Loucy (cell line): ENCODE results near the gene MOGAT1.

Source experiments
- CTCF ChIP-seq: fragments of 200-600 bp; sonication (generic); conservative IDR thresholded peaks from 2 replicates; pipeline ENCODE4 v1.5.1; 2014; ENCODE audit warnings: mild to moderate bottlenecking, antibody characterized with exemption, low read length
- EZH2phosphoT487 ChIP-seq: fragments of 200-600 bp; IDR thresholded peaks from 2 replicates; pipeline ENCODE4 v1.6.1; 2018; ENCODE audit warnings: antibody characterized with exemption, mild to moderate bottlenecking, moderate library complexity, borderline replicate concordance

GRCh38 chr2:222683805-222684204 lies 12.3 kb downstream of the MOGAT1 start:
- TF ChIP-seq CTCF (no peak), EZH2phosphoT487 (no peak)
